Measurements from ENCODE around the gene RFX5.

DNA sequence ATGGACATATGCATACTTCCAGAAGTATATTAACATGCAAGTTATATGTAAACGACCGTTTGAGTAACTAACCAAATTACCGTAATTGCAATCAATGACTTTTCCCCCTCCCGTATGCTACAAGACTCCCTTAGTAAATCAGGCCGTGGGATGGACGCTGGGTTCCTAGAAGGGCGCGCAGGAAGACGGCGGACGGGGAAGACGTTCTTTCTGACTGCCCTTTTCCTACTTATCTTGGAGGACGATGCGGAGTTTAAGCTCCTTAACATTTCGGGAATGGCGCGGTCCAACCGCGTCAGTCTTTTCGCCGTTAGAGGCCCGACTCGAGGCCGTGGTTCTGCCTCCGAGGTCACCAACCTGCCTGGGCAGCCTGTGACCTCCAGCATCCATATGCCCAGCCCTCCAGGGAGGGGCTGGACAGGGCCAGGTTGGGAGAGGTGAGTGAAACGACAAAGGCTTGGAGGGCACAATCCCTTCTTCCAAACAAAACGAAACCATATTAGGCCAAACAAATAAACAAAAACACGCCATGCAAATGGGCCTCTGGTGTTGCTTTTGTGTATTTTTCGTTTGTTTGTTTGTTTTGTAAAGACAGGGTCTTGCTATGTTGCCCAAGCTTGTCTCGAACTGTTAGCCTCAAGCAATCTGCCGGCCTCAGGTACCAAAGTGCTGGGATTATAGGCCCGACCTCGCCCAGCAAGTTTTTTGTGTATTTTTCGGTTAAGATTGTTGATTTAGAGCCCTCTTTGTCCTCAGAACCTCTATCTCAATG, 19.0 kb downstream of the RFX5 start:
- TF ChIP-seq FOSL1 (IDR thresholded peaks at IDR 0.05; ENCODE audit: low read depth) (no peak), POLR2A (IDR thresholded peaks at IDR 0.05; ENCODE audit: borderline replicate concordance, extremely low read depth, insufficient read depth, insufficient read length) (no peak), RAD21 (IDR thresholded peaks at IDR 0.05; ENCODE audit: low read depth) (no peak), EZH2phosphoT487 (IDR thresholded peaks at IDR 0.05; ENCODE audit: borderline replicate concordance) (no peak), POLR2AphosphoS5 (IDR thresholded peaks at IDR 0.05; ENCODE audit: low read depth, low read length) (no peak), YY1 (IDR thresholded peaks at IDR 0.05; ENCODE audit: extremely low read depth, insufficient replicate concordance, low read depth, low read length) (no peak), SRF (IDR thresholded peaks at IDR 0.05; ENCODE audit: low read depth) (no peak)
- TF ChIP-seq, protein P1, sequence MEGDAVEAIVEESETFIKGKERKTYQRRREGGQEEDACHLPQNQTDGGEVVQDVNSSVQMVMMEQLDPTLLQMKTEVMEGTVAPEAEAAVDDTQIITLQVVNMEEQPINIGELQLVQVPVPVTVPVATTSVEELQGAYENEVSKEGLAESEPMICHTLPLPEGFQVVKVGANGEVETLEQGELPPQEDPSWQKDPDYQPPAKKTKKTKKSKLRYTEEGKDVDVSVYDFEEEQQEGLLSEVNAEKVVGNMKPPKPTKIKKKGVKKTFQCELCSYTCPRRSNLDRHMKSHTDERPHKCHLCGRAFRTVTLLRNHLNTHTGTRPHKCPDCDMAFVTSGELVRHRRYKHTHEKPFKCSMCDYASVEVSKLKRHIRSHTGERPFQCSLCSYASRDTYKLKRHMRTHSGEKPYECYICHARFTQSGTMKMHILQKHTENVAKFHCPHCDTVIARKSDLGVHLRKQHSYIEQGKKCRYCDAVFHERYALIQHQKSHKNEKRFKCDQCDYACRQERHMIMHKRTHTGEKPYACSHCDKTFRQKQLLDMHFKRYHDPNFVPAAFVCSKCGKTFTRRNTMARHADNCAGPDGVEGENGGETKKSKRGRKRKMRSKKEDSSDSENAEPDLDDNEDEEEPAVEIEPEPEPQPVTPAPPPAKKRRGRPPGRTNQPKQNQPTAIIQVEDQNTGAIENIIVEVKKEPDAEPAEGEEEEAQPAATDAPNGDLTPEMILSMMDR (IDR thresholded peaks at IDR 0.05 in 2 of 3, conservative IDR thresholded peaks at IDR 0.05 in 1 of 3; ENCODE audit: borderline replicate concordance in 1 of 3, insufficient read depth in 1 of 3, low read depth in 2 of 3, low read length in 2 of 3) = no peak
- TF ChIP-seq, protein P2, sequence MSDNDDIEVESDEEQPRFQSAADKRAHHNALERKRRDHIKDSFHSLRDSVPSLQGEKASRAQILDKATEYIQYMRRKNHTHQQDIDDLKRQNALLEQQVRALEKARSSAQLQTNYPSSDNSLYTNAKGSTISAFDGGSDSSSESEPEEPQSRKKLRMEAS (IDR thresholded peaks at IDR 0.05) = no peak; the same call in 1 of the 2 replicates
- TF ChIP-seq, protein P3, sequence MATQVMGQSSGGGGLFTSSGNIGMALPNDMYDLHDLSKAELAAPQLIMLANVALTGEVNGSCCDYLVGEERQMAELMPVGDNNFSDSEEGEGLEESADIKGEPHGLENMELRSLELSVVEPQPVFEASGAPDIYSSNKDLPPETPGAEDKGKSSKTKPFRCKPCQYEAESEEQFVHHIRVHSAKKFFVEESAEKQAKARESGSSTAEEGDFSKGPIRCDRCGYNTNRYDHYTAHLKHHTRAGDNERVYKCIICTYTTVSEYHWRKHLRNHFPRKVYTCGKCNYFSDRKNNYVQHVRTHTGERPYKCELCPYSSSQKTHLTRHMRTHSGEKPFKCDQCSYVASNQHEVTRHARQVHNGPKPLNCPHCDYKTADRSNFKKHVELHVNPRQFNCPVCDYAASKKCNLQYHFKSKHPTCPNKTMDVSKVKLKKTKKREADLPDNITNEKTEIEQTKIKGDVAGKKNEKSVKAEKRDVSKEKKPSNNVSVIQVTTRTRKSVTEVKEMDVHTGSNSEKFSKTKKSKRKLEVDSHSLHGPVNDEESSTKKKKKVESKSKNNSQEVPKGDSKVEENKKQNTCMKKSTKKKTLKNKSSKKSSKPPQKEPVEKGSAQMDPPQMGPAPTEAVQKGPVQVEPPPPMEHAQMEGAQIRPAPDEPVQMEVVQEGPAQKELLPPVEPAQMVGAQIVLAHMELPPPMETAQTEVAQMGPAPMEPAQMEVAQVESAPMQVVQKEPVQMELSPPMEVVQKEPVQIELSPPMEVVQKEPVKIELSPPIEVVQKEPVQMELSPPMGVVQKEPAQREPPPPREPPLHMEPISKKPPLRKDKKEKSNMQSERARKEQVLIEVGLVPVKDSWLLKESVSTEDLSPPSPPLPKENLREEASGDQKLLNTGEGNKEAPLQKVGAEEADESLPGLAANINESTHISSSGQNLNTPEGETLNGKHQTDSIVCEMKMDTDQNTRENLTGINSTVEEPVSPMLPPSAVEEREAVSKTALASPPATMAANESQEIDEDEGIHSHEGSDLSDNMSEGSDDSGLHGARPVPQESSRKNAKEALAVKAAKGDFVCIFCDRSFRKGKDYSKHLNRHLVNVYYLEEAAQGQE (IDR thresholded peaks at IDR 0.05; ENCODE audit: low read depth) = no peak

Measured in HCT116 (cell line).